Testis (tissue), 3 donors: Measurements from ENCODE around the gene SNX19. TPM values are rescaled to one million over a fixed set of nuclear protein-coding genes. Genes with fewer than 3 reads are reported as not detected.

Experiments
- DNase-seq: peaks from one replicate; pipeline ENCODE4 v3.0.0-alpha.2; 2019
- H3K27ac ChIP-seq, 2 donors: fragments of 200-600 bp; sonication (generic); one replicate each; pipeline ENCODE4 v1.5.1; 2019
- H3K27me3 ChIP-seq: fragments of 200-600 bp; sonication (generic); one replicate; pipeline ENCODE4 v1.5.1; 2019
- H3K36me3 ChIP-seq: fragments of 200-600 bp; sonication (generic); one replicate; pipeline ENCODE4 v1.5.1; 2017; ENCODE audit warnings: low read depth; ENCODE audit errors: missing control alignments
- H3K4me1 ChIP-seq: fragments of 200-600 bp; sonication (generic); one replicate; pipeline ENCODE4 v1.5.1; 2019
- H3K4me3 ChIP-seq, 2 donors: fragments of 200-600 bp; sonication (generic); one replicate each; pipeline ENCODE4 v1.5.1; 2017 to 2019
- H3K9me3 ChIP-seq: fragments of 200-600 bp; sonication (generic); one replicate; pipeline ENCODE4 v1.5.1; 2017
- POLR2A ChIP-seq: fragments of 450-650 bp; IDR thresholded peaks from one replicate; pipeline ENCODE4 v1.6.1; 2017; ENCODE audit warnings: antibody characterized with exemption, mild to moderate bottlenecking, moderate library complexity
- WGBS, 2 donors: methylation state at CpG; one replicate each; pipeline ENCODE4 v1.1.5; 2018; 5-methylcytosine and 5-hydroxymethylcytosine counted together
- intact Hi-C: fragments of 100-400 bp; cut with DNase I; formaldehyde crosslinking; loops from one replicate; pipeline ENCODE4 v1.15.1; 2023; ENCODE audit warnings: low total_unique reads
- polyA plus RNA-seq: library from polyadenylated mRNA; stranded (reverse); fragments of 350-450 nt; fragmentation: Illumina TruSeq; extraction: RNeasy Lipid Tissue Mini Kit (QIAGEN cat#74804); gene quantifications from one replicate; pipeline ENCODE4 v1.2.3, GENCODE V29; 2014; ENCODE audit warnings: low read depth, low replicate concordance; ENCODE audit not compliant: insufficient read depth
- total RNA-seq, 2 donors: library from RNA; depleted of rRNA; stranded (reverse); fragments of >200 nt; gene quantifications; one replicate each; pipeline ENCODE4 v1.2.3, GENCODE V29; 2016
- TF ChIP-seq, protein P1 (sequence below), 3 experiments: fragments of 450-650 bp in 2 of 3; fragments of 200-600 bp in 1 of 3; sonication (generic) in 1 of 3; IDR thresholded peaks; one replicate each; pipeline ENCODE4 v1.5.1; 2016 to 2019; ENCODE audit warnings: antibody characterized with exemption in 3 of 3, mild to moderate bottlenecking in 2 of 3, moderate library complexity in 1 of 3

Gene SNX19
- total and polyA plus RNA-seq, 3 donors from 2014 or later, result 131 to 153 (median 144) TPM

DNA sequence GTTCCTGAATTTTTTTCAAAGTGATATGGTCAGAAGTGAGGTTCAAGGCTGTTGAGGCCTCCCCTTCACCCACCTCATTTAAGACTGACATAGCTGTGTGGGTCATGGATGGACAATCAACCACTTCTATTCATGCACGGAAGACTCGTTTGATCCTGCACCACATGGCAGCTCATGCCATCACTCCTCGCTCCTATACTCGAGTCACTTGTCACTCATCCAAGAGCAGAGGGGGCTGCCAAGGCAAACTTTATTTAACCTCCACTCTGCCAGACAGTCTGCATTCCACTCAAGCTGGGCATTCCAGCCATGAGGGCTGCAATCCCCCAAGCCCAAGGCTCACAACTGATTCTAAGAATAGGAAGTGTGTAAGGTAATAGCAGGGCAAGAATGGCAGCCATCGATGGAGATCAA is 34.1 kb downstream of the SNX19 start:
- no peak overlapping the region for H3K27ac ChIP-seq
- WGBS, 2 donors, result 74 to 79% methylated on average over 5 of the region's 5 CpGs
- H3K36me3 ChIP-seq, result no peaks in the 10 kb centered on the region
- intact Hi-C loops, result no loop called here
- TF ChIP-seq, protein P1, sequence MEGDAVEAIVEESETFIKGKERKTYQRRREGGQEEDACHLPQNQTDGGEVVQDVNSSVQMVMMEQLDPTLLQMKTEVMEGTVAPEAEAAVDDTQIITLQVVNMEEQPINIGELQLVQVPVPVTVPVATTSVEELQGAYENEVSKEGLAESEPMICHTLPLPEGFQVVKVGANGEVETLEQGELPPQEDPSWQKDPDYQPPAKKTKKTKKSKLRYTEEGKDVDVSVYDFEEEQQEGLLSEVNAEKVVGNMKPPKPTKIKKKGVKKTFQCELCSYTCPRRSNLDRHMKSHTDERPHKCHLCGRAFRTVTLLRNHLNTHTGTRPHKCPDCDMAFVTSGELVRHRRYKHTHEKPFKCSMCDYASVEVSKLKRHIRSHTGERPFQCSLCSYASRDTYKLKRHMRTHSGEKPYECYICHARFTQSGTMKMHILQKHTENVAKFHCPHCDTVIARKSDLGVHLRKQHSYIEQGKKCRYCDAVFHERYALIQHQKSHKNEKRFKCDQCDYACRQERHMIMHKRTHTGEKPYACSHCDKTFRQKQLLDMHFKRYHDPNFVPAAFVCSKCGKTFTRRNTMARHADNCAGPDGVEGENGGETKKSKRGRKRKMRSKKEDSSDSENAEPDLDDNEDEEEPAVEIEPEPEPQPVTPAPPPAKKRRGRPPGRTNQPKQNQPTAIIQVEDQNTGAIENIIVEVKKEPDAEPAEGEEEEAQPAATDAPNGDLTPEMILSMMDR (IDR thresholded peaks at IDR 0.05), result no peak
- TF ChIP-seq POLR2A, result no peak
- no peaks in the 10 kb centered on the region for H3K9me3 ChIP-seq
- no peaks in the 10 kb centered on the region for H3K27me3 ChIP-seq
- H3K4me1 ChIP-seq, result no peaks in the 10 kb centered on the region
- no peak for DNase-seq
- H3K4me3 ChIP-seq, result no peak overlapping the region

DNA sequence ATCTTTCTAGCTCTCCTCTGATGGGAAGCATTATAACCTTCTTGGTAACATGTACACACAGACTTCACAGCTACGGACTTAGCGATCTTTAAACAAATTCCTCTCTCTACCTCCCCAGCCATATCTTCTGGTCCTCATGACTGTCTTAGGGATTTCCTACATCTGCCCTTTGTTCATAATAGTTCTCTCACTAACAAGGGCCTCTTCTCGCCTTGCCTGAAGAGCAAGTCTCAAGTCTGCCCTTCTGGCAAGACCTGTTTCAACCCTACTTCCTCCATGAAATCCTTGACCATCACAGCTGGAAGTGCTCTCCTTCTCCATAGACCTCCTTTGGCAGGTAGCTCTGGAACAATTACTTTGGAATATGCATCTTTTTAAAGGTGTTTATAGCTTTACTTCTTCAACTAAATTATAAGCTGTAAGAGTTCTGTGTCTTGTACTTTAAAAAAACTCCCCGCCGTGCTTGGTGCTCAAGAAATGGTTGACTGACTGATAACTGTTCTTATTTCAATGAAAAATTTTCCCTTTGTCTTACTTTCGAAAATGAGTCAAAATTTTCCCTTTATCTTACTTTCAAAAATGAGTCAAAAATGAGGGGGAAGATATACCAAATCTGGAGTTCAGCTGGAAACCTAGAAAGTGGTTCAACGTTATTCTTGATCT is 34.7 kb downstream of the SNX19 start:
- TF ChIP-seq POLR2A, result no peak
- TF ChIP-seq, protein P1 (IDR thresholded peaks at IDR 0.05), result no peak
- no peaks in the 10 kb centered on the region for H3K4me1 ChIP-seq
- no peak overlapping the region for H3K27ac ChIP-seq
- no peak for DNase-seq
- no peaks in the 10 kb centered on the region for H3K36me3 ChIP-seq
- H3K4me3 ChIP-seq, result no peak overlapping the region
- WGBS, 2 donors, result 87% methylated on average over 7 of the region's 7 CpGs
- no peaks in the 10 kb centered on the region for H3K27me3 ChIP-seq
- intact Hi-C loops, result no loop called here
- H3K9me3 ChIP-seq, result no peaks in the 10 kb centered on the region

DNA sequence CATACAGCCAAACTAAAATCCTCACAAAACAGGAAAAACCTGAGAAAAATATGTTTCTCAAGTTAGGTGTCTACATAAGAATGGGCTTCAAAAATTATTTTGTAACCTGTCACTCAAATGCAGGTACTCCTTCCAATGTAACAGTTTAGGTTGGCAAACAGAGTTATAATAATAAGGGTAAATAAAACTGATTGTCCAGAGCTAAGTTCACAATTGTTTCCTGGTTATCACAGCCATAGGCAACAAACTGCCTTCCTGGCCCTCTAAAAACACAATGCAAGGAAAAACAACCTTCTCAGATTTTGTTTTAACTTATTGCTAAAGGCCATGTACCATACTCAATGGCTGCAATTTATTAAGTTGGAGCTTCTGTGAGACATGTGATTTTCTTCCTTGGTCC is 36.4 kb downstream of the SNX19 start:
- H3K4me1 ChIP-seq, result no peaks in the 10 kb centered on the region
- no peak overlapping the region for H3K4me3 ChIP-seq
- DNase-seq, result no peak
- H3K9me3 ChIP-seq, result no peaks in the 10 kb centered on the region
- TF ChIP-seq, protein P1 (IDR thresholded peaks at IDR 0.05), result no peak
- TF ChIP-seq POLR2A, result no peak
- intact Hi-C loops, result no loop called here
- no peaks in the 10 kb centered on the region for H3K36me3 ChIP-seq
- no peak overlapping the region for H3K27ac ChIP-seq
- H3K27me3 ChIP-seq, result no peaks in the 10 kb centered on the region

DNA sequence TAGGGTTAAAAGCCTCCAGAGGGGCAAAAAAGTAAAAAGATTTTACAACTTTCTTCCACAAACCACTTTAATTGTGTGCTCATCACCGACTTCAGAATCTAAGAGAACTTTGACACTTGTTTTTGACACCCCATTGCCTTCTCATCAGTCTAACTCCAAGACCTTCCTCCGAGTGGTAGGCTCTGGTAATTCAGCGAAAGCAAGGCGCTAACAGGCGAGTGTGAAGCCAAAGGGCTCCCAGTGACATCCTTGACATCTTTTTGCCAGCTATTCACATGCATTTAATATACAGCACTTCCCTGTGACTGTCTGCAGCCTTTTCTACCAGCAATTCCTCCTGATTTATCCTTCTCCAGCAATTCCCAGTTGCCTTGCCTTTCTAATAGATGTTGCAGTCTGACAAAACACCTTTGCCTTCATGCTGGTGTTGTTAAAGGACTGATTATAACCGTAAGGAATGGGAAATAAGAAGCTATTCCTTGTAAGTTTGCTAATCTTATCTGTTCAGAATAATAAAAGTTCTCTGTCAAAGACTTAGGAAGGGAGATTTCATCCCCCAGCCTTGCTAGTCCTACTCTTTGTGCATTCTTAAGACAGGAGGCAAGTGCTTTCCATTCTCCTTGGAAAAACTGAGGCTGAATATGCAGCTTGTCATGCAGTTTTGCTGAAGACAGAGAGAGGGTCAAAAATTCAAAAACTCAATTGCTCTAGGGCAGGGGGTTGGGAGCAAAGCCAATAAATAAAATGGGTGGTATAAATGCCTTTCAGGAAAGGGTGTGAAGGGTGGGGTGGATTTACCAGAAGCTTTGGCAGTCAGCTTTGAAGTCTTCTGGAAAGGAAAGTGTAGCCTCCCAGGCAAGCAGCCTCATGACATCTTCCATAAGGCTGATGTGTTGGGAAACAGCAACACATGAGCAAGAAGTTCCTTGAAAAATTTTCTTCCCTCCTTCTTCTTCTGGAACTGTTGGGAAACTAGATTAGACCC is 39.1 kb downstream of the SNX19 start:
- Histone ChIP-seq H3K4me1 (no peaks in the 10 kb centered on the region), H3K27me3 (no peaks in the 10 kb centered on the region), H3K4me3 (no peak overlapping the region), H3K27ac (no peak overlapping the region), H3K9me3 (no peaks in the 10 kb centered on the region), H3K36me3 (no peaks in the 10 kb centered on the region)
- no peak for TF ChIP-seq POLR2A
- TF ChIP-seq, protein P1 (IDR thresholded peaks at IDR 0.05), result no peak
- 76 to 77% methylated on average over 6 of the region's 6 CpGs for WGBS, 2 donors
- DNase-seq, result no peak
- intact Hi-C loops, result no loop called here
